NCI-H1417 treated with DMSO at 0.1 percent for 48 hours (cell line): ENCODE results near the gene ST8SIA2.

Source experiments
- DNase-seq: peaks from one replicate; lab custom pipeline; 2025; lab: John Stamatoyannopoulos, UW

ST8SIA2 gene

GRCh38 chr15:92494806-92495336, 101.2 kb downstream of the ST8SIA2 start:
- DNase-seq = no peak

GRCh38 chr15:92495446-92495845, 101.8 kb downstream of the ST8SIA2 start:
- DNase-seq = no peak

GRCh38 chr15:92499731-92500530, 106.2 kb downstream of the ST8SIA2 start:
- no peak for DNase-seq

GRCh38 chr15:92502336-92502735, 108.7 kb downstream of the ST8SIA2 start:
- DNase-seq = no peak

GRCh38 chr15:92502930-92503857, 109.5 kb downstream of the ST8SIA2 start:
- DNase-seq = no peak

- no peak for DNase-seq
Observed at GRCh38 chr15:92503889-92504288, 110.2 kb downstream of the ST8SIA2 start.

GRCh38 chr15:92505611-92506010, 111.9 kb downstream of the ST8SIA2 start:
- DNase-seq = no peak

- DNase-seq = no peak
Observed at GRCh38 chr15:92506506-92506905, 112.8 kb downstream of the ST8SIA2 start.

GRCh38 chr15:92510163-92510882, 116.6 kb downstream of the ST8SIA2 start:
- DNase-seq = no peak
